Endometrial microvascular endothelial cells (primary cell): ENCODE results near the gene RFWD3. TPM values are rescaled to one million over a fixed set of nuclear protein-coding genes. Genes with fewer than 3 reads are reported as not detected.

ENCODE experiments used
- in situ Hi-C: cut with HindIII; loops from 2 replicates; pipeline ENCODE4 v1.10.0; 2017; ENCODE audit warnings: low sequenced_read_pairs, low pct_unique_long_range_greater_than_20kb; ENCODE audit errors: inconsistent ontology term
- total RNA-seq: library from RNA; depleted of rRNA; stranded (reverse); fragments of >200 nt; gene quantifications from one replicate; pipeline ENCODE4 v1.2.3, GENCODE V29; 2015; ENCODE audit errors: inconsistent ontology term

Gene RFWD3
- 36.9 TPM for total RNA-seq

- in situ Hi-C loops: no loop called here
Observed at GRCh38 chr16:74666425-74667254, at the start of gene RFWD3. Gene RFWD3 (minus strand): TSS chr16:74666877. CDS start chr16:74661449, 5,428 bp downstream.

GRCh38 chr16:74716355-74716754 lies 49.7 kb upstream of the RFWD3 start:
- in situ Hi-C loops: no loop called here

- in situ Hi-C loops: no loop called here
Observed at GRCh38 chr16:74713876-74714275, 47.2 kb upstream of the RFWD3 start.

GRCh38 chr16:74713325-74713724 lies 46.6 kb upstream of the RFWD3 start:
- in situ Hi-C loops: no loop called here

GRCh38 chr16:74711938-74712337 lies 45.3 kb upstream of the RFWD3 start:
- in situ Hi-C loops: no loop called here

GRCh38 chr16:74710401-74710800 lies 43.7 kb upstream of the RFWD3 start:
- in situ Hi-C loops: no loop called here

GRCh38 chr16:74709441-74709877 lies 42.8 kb upstream of the RFWD3 start:
- in situ Hi-C loops: no loop called here

- in situ Hi-C loops: no loop called here
Observed at GRCh38 chr16:74700438-74701225, 34.0 kb upstream of the RFWD3 start, which contains the start of gene MLKL. Gene MLKL (minus strand): TSS chr16:74700862. CDS start chr16:74695757, 5,105 bp downstream.

GRCh38 chr16:74700116-74700437 lies 33.4 kb upstream of the RFWD3 start:
- in situ Hi-C loops: no loop called here

GRCh38 chr16:74699666-74700065 lies 33.0 kb upstream of the RFWD3 start:
- in situ Hi-C loops: no loop called here

GRCh38 chr16:74698222-74698621 lies 31.5 kb upstream of the RFWD3 start:
- in situ Hi-C loops: no loop called here

GRCh38 chr16:74695450-74696422 lies 29.1 kb upstream of the RFWD3 start:
- in situ Hi-C loops: no loop called here

- in situ Hi-C loops: no loop called here
Observed at GRCh38 chr16:74691093-74691855, 24.6 kb upstream of the RFWD3 start.

- in situ Hi-C loops: no loop called here
Observed at GRCh38 chr16:74682556-74682955, 15.9 kb upstream of the RFWD3 start.

GRCh38 chr16:74680681-74681080 lies 14.0 kb upstream of the RFWD3 start:
- in situ Hi-C loops: no loop called here

- in situ Hi-C loops: no loop called here
Observed at GRCh38 chr16:74679983-74680382, 13.3 kb upstream of the RFWD3 start.

- in situ Hi-C loops: no loop called here
Observed at GRCh38 chr16:74677868-74678267, 11.2 kb upstream of the RFWD3 start.

GRCh38 chr16:74673876-74674275 lies 7.2 kb upstream of the RFWD3 start:
- in situ Hi-C loops: no loop called here
